GM12892 (cell line): Measurements from ENCODE around the gene RTP3.

Experiments
- POLR2A ChIP-seq: IDR thresholded peaks from 2 replicates; pipeline ENCODE4 v1.6.1; 2011; ENCODE audit warnings: low read depth, low read length, control low read depth
- POLR2AphosphoS5 ChIP-seq: IDR thresholded peaks from 2 replicates; pipeline ENCODE4 v1.6.1; 2011; ENCODE audit warnings: low read depth, low read length, control low read depth
- TAF1 ChIP-seq: IDR thresholded peaks from 2 replicates; pipeline ENCODE4 v1.6.1; 2011; ENCODE audit warnings: low read depth, mild to moderate bottlenecking, control low read depth, low read length, borderline replicate concordance

GRCh38 chr3:46521096-46521495 lies 23.3 kb downstream of the RTP3 start:
- TF ChIP-seq TAF1: no peak
- TF ChIP-seq POLR2AphosphoS5: no peak
- no peak for TF ChIP-seq POLR2A
